ENCODE data around the gene FBXO4. TPM values are rescaled to one million over a fixed set of nuclear protein-coding genes. Genes with fewer than 3 reads are reported as not detected.
"Not testable (repeated sequence)": the region's sequence is repeated elsewhere in the genome, so short reads cannot be mapped to it uniquely, and the experiment has no call there.

Gene FBXO4
- total RNA-seq, 1 donor from 2014 or later = 3.1 TPM

- ATAC-seq (no peak), DNase-seq (no peak)
- intact Hi-C loops (cut with micrococcal nuclease) = no loop called here
These were observed 43.2 kb downstream of the FBXO4 start for GRCh38 chr5:41968153-41968723.

- no peak for ATAC-seq
- intact Hi-C loops (cut with micrococcal nuclease) = no loop called here
- DNase-seq = no peak
These were observed 48.0 kb downstream of the FBXO4 start for GRCh38 chr5:41973087-41973486.

GRCh38 chr5:41973887-41974286 lies 48.8 kb downstream of the FBXO4 start:
- DNase-seq (no peak), ATAC-seq (no peak)
- intact Hi-C loops (cut with micrococcal nuclease) = no loop called here

- ATAC-seq (no peak), DNase-seq (no peak)
- intact Hi-C loops (cut with micrococcal nuclease) = no loop called here
These were observed 53.6 kb downstream of the FBXO4 start for GRCh38 chr5:41978676-41979075.

- DNase-seq (no peak), ATAC-seq (no peak)
- intact Hi-C loops (cut with micrococcal nuclease) = no loop called here
These were observed 55.3 kb downstream of the FBXO4 start for GRCh38 chr5:41980396-41980795.

- intact Hi-C loops (cut with micrococcal nuclease) = no loop called here
- ATAC-seq = no peak
- no peak for DNase-seq
These were observed 55.8 kb downstream of the FBXO4 start for GRCh38 chr5:41980870-41981269.

GRCh38 chr5:41982858-41983257 lies 57.8 kb downstream of the FBXO4 start:
- not testable (repeated sequence) for DNase-seq, ATAC-seq

GRCh38 chr5:41983284-41983683 lies 58.2 kb downstream of the FBXO4 start:
- DNase-seq (no peak), ATAC-seq (no peak)
- intact Hi-C loops (cut with micrococcal nuclease) = no loop called here

More at GRCh38 chr5:41982858-41983257, 57.8 kb downstream of the FBXO4 start:
- intact Hi-C loops (cut with micrococcal nuclease) = not testable (repeated sequence)

GRCh38 chr5:41985945-41986695 lies 61.0 kb downstream of the FBXO4 start:
- no peak for DNase-seq
- no peak for ATAC-seq
- intact Hi-C loops (cut with micrococcal nuclease) = no loop called here

Other genes starting within 250 kb of the FBXO4 start
- gene OXCT1, start 54.9 kb upstream of the FBXO4 start, total RNA-seq = 154 TPM
- gene RIMOC1, start 20.9 kb upstream of the FBXO4 start, total RNA-seq = 14.7 TPM